Uterus (tissue), 2 donors: ENCODE measurements around the gene OR10D3.

Experiments used
- CTCF ChIP-seq, 4 experiments: fragments of 200-600 bp in 2 of 4; fragments of 450-650 bp in 2 of 4; sonication (generic) in 2 of 4; IDR thresholded peaks; one replicate each; pipeline ENCODE4 v1.5.1; 2016 to 2019; ENCODE audit warnings: antibody characterized with exemption in 4 of 4, mild to moderate bottlenecking in 2 of 4, moderate library complexity in 1 of 4
- POLR2A ChIP-seq, 2 donors: fragments of 450-650 bp; IDR thresholded peaks; one replicate each; pipeline ENCODE4 v1.6.1; 2016; ENCODE audit warnings: antibody characterized with exemption in 2 of 2, mild to moderate bottlenecking in 1 of 2, moderate library complexity in 1 of 2

GRCh38 chr11:124209824-124210357 is 26.7 kb downstream of the OR10D3 start:
- TF ChIP-seq POLR2A (IDR thresholded peaks at IDR 0.05) (no peak), CTCF (IDR thresholded peaks at IDR 0.05) (no peak)
